Loucy (cell line): ENCODE results near the gene RBM20.

Experiments used
- H2AFZ ChIP-seq: fragments of 200-600 bp; sonication (generic); 2 replicates; pipeline ENCODE4 v1.6.0; 2016; ENCODE audit warnings: antibody characterized with exemption, mild to moderate bottlenecking, low read length, moderate library complexity
- H3F3A ChIP-seq: fragments of 200-600 bp; 2 replicates; pipeline ENCODE4 v1.6.0; 2016; ENCODE audit warnings: antibody characterized with exemption, low read depth, mild to moderate bottlenecking
- H3K27me3 ChIP-seq: fragments of 200-600 bp; sonication (generic); 2 replicates; pipeline ENCODE4 v1.6.1; 2014; ENCODE audit warnings: low read length, mild to moderate bottlenecking; ENCODE audit not compliant: insufficient read depth, poor library complexity, severe bottlenecking
- H3K36me3 ChIP-seq: fragments of 200-600 bp; sonication (generic); 2 replicates; pipeline ENCODE4 v1.6.1; 2016; ENCODE audit warnings: low read length; ENCODE audit not compliant: insufficient read depth
- H3K4me1 ChIP-seq: fragments of 200-600 bp; sonication (generic); 2 replicates; pipeline ENCODE4 v1.5.1; 2014; ENCODE audit warnings: low read length, mild to moderate bottlenecking; ENCODE audit not compliant: insufficient read depth, poor library complexity, severe bottlenecking
- H3K4me2 ChIP-seq: fragments of 200-600 bp; sonication (generic); 2 replicates; pipeline ENCODE4 v1.6.0; 2014; ENCODE audit warnings: antibody characterized with exemption, low read length, low read depth, mild to moderate bottlenecking; ENCODE audit not compliant: poor library complexity, severe bottlenecking
- H3K4me3 ChIP-seq: fragments of 200-600 bp; sonication (generic); 2 replicates; pipeline ENCODE4 v1.5.1; 2014; ENCODE audit warnings: low read length, mild to moderate bottlenecking, mixed read lengths; ENCODE audit not compliant: poor library complexity, severe bottlenecking
- H3K79me2 ChIP-seq: fragments of 200-600 bp; sonication (generic); 2 replicates; pipeline ENCODE4 v1.6.1; 2014; ENCODE audit warnings: low read length; ENCODE audit not compliant: insufficient read depth
- H3K9ac ChIP-seq: fragments of 200-600 bp; sonication (generic); 2 replicates; pipeline ENCODE4 v1.6.0; 2014; ENCODE audit warnings: mild to moderate bottlenecking, low read depth, low read length, moderate library complexity; ENCODE audit not compliant: poor library complexity, severe bottlenecking
- H3K9me2 ChIP-seq: fragments of 200-600 bp; sonication (generic); replicated peaks from 2 replicates; pipeline ENCODE4 v1.6.1; 2016; ENCODE audit warnings: low read depth, low read length, mixed read lengths
- H3K9me3 ChIP-seq: fragments of 200-600 bp; sonication (generic); 2 replicates; pipeline ENCODE4 v1.6.1; 2014; ENCODE audit warnings: mild to moderate bottlenecking, antibody characterized with exemption, low read length, low read depth; ENCODE audit not compliant: insufficient read depth
- H4K20me1 ChIP-seq: fragments of 200-600 bp; sonication (generic); 2 replicates; pipeline ENCODE4 v1.6.0; 2014; ENCODE audit warnings: antibody characterized with exemption, low read length, mild to moderate bottlenecking; ENCODE audit not compliant: insufficient read depth, poor library complexity, severe bottlenecking
- CTCF ChIP-seq: fragments of 200-600 bp; sonication (generic); conservative IDR thresholded peaks from 2 replicates; pipeline ENCODE4 v1.5.1; 2014; ENCODE audit warnings: mild to moderate bottlenecking, antibody characterized with exemption, low read length
- EZH2phosphoT487 ChIP-seq: fragments of 200-600 bp; IDR thresholded peaks from 2 replicates; pipeline ENCODE4 v1.6.1; 2018; ENCODE audit warnings: antibody characterized with exemption, mild to moderate bottlenecking, moderate library complexity, borderline replicate concordance

Gene RBM20

GRCh38 chr10:110686949-110687348 lies 42.8 kb downstream of the RBM20 start:
- TF ChIP-seq EZH2phosphoT487 (no peak), CTCF (no peak)
- no peaks in the 10 kb centered on the region for H3F3A ChIP-seq
- no peaks in the 10 kb centered on the region for H3K4me1 ChIP-seq
- H3K36me3 ChIP-seq, result no peaks in the 10 kb centered on the region
- H3K4me2 ChIP-seq, result no peak overlapping the region
- H3K9ac ChIP-seq, result no peak overlapping the region
- H3K27me3 ChIP-seq, result peaks cover 23% of the 10 kb centered on the region
- no peaks in the 10 kb centered on the region for H3K79me2 ChIP-seq
- H3K9me3 ChIP-seq, result no peaks in the 10 kb centered on the region
- H3K9me2 ChIP-seq, result no peaks in the 10 kb centered on the region
- no peak overlapping the region for H2AFZ ChIP-seq
- no peak overlapping the region for H3K4me3 ChIP-seq
- H4K20me1 ChIP-seq, result no peaks in the 10 kb centered on the region

DNA sequence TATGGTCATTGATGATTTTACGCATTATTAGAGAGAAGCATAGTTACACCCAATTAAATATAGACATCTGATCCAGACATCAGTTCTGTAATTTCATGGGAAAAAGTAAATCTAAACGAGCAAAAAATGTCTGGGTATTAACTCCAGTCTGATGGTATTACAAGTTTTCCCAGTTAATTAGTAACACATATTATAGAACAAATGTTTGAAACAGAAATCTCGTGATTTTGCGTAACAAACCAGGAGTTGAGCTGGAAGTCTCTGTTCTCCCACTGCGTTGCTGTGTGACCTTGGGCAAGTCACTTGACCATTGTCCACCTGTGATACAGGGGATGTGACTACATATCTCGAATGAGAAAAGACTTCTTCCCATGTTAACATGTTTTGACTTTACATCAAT lies 43.3 kb downstream of the RBM20 start:
- Histone ChIP-seq H3K4me1 (no peaks in the 10 kb centered on the region), H3K9me3 (no peaks in the 10 kb centered on the region), H3K4me3 (no peak overlapping the region), H3K9me2 (no peaks in the 10 kb centered on the region), H3K27me3 (peaks cover 23% of the 10 kb centered on the region), H3K9ac (no peak overlapping the region), H3K79me2 (no peaks in the 10 kb centered on the region), H2AFZ (no peak overlapping the region), H4K20me1 (no peaks in the 10 kb centered on the region), H3K36me3 (no peaks in the 10 kb centered on the region), H3F3A (no peaks in the 10 kb centered on the region), H3K4me2 (no peak overlapping the region)
- TF ChIP-seq EZH2phosphoT487 (no peak), CTCF (no peak)

GRCh38 chr10:110691139-110691538 lies 47.0 kb downstream of the RBM20 start:
- H3K9me3 ChIP-seq, result no peaks in the 10 kb centered on the region
- H3F3A ChIP-seq, result no peaks in the 10 kb centered on the region
- H3K36me3 ChIP-seq, result no peaks in the 10 kb centered on the region
- no peaks in the 10 kb centered on the region for H4K20me1 ChIP-seq
- no peaks in the 10 kb centered on the region for H3K9me2 ChIP-seq
- no peak overlapping the region for H3K4me2 ChIP-seq
- TF ChIP-seq CTCF, result no peak
- TF ChIP-seq EZH2phosphoT487, result no peak
- no peak overlapping the region for H2AFZ ChIP-seq
- H3K4me1 ChIP-seq, result no peaks in the 10 kb centered on the region
- peaks cover 15% of the 10 kb centered on the region for H3K27me3 ChIP-seq
- H3K4me3 ChIP-seq, result no peak overlapping the region
- H3K9ac ChIP-seq, result no peak overlapping the region
- no peaks in the 10 kb centered on the region for H3K79me2 ChIP-seq
